H1 (cell line): Measurements from ENCODE around the gene POU6F2. TPM values are rescaled to one million over a fixed set of nuclear protein-coding genes. Genes with fewer than 3 reads are reported as not detected.

Experiments used
- CTCF ChIA-PET: fragments of 300-600 bp; sonication (Branson Sonifier 250); formaldehyde crosslinking; loops from one replicate; lab custom pipeline; 2021; ENCODE audit not compliant: partially characterized antibody; lab: Charles Lee
- POLR2A ChIA-PET: fragments of 300-600 bp; sonication (Branson Sonifier 250); formaldehyde crosslinking; loops from one replicate; lab custom pipeline; 2021; ENCODE audit warnings: inconsistent platforms; ENCODE audit not compliant: partially characterized antibody; lab: Charles Lee
- DNase-seq, 2 experiments: peaks; one replicate each; pipeline versions ENCODE4 v3.0.0 to v3.0.0-alpha.2; 2010 to 2022; ENCODE audit warnings: low spot score in 2 of 2, low read depth in 1 of 2, mixed read lengths in 1 of 2
- FAIRE-seq: peaks from 2 replicates; lab custom pipeline; 2011; peaks lifted over from hg19 to GRCh38; lab: Jason Lieb, UNC
- H2AFZ ChIP-seq: 2 replicates; pipeline ENCODE4 v1.8.1; 2012; ENCODE audit warnings: low read length, inconsistent platforms
- H2AK5ac ChIP-seq: 2 replicates; pipeline ENCODE4 v1.6.1; 2013; ENCODE audit warnings: low read depth, low read length
- H2BK120ac ChIP-seq: replicated peaks from 2 replicates; pipeline ENCODE3; 2013; ENCODE audit warnings: low read depth, low read length, inconsistent platforms
- H2BK12ac ChIP-seq: 2 replicates; pipeline ENCODE4 v1.6.1; 2013; ENCODE audit warnings: low read depth, low read length
- H2BK15ac ChIP-seq: 2 replicates; pipeline ENCODE4 v1.6.1; 2013; ENCODE audit warnings: low read length
- H2BK20ac ChIP-seq: 2 replicates; pipeline ENCODE4 v1.6.1; 2013; ENCODE audit warnings: low read length
- H2BK5ac ChIP-seq: 2 replicates; pipeline ENCODE4 v1.6.1; 2013; ENCODE audit warnings: low read depth, low read length
- H3K14ac ChIP-seq: 2 replicates; pipeline ENCODE4 v1.6.1; 2013; ENCODE audit warnings: inconsistent platforms; ENCODE audit not compliant: insufficient read length
- H3K18ac ChIP-seq: 2 replicates; pipeline ENCODE4 v1.6.1; 2013; ENCODE audit warnings: low read length; ENCODE audit errors: extremely low read depth
- H3K23ac ChIP-seq: 2 replicates; pipeline ENCODE4 v1.6.1; 2013; ENCODE audit warnings: inconsistent platforms; ENCODE audit not compliant: insufficient read length
- H3K23me2 ChIP-seq: 2 replicates; pipeline ENCODE4 v1.6.1; 2013; ENCODE audit warnings: low read depth, low read length
- H3K27ac ChIP-seq: 2 replicates; pipeline ENCODE4 v1.6.1; 2011; ENCODE audit warnings: low read depth, low read length, inconsistent platforms
- H3K27me3 ChIP-seq, 4 experiments: replicated peaks in 1 of 4; 1 replicate in 1 of 4; 2 replicates in 3 of 4; pipeline versions ENCODE4 v1.6.1 to v1.8.1; 2011 to 2013; ENCODE audit warnings: low read length in 3 of 4, mild to moderate bottlenecking in 3 of 4, inconsistent platforms in 2 of 4, mixed read lengths in 2 of 4, moderate library complexity in 1 of 4; ENCODE audit not compliant: control insufficient read depth in 3 of 4, insufficient read depth in 3 of 4; ENCODE audit errors: extremely low read depth in 1 of 4
- H3K36me3 ChIP-seq, 4 experiments: 2 replicates each; pipeline versions ENCODE4 v1.6.1 to v1.8.1; 2011 to 2013; ENCODE audit warnings: mild to moderate bottlenecking in 4 of 4, low read length in 3 of 4, moderate library complexity in 2 of 4, control low read depth in 1 of 4, inconsistent platforms in 1 of 4; ENCODE audit not compliant: insufficient read depth in 4 of 4, control insufficient read depth in 2 of 4
- H3K4ac ChIP-seq: replicated peaks from 2 replicates; pipeline ENCODE3; 2013; ENCODE audit warnings: low read length, low read depth, mixed read lengths, inconsistent platforms; ENCODE audit not compliant: insufficient read length
- H3K4me1 ChIP-seq, 4 experiments: replicated peaks in 1 of 4; 1 replicate in 1 of 4; 2 replicates in 3 of 4; pipeline versions ENCODE4 v1.6.1 to v1.8.1; 2011 to 2013; ENCODE audit warnings: low read length in 3 of 4, inconsistent platforms in 2 of 4, mixed read lengths in 1 of 4; ENCODE audit not compliant: insufficient read depth in 4 of 4, control insufficient read depth in 3 of 4
- H3K4me2 ChIP-seq, 2 experiments: 2 replicates each; pipeline versions ENCODE4 v1.6.1 to v1.8.1; 2011 to 2013; ENCODE audit warnings: low read depth in 2 of 2, low read length in 2 of 2, control low read depth in 1 of 2, inconsistent platforms in 1 of 2, mild to moderate bottlenecking in 1 of 2; ENCODE audit not compliant: insufficient read depth in 1 of 2
- H3K4me3 ChIP-seq, 4 experiments: fragments of 200-600, 300-600 bp in 1 of 4; sonication (generic), shearing (Covaris generic), sonication (Bioruptor Twin) in 1 of 4; 2 replicates each; pipeline versions ENCODE4 v1.5.1 to v1.8.1; 2011 to 2016; ENCODE audit warnings: low read length in 4 of 4, low read depth in 3 of 4, control low read depth in 2 of 4, inconsistent platforms in 2 of 4, mild to moderate bottlenecking in 2 of 4, mixed read lengths in 1 of 4, moderate library complexity in 1 of 4; ENCODE audit not compliant: insufficient read depth in 2 of 4; ENCODE audit errors: extremely low read depth in 1 of 4
- H3K56ac ChIP-seq: replicated peaks from 2 replicates; pipeline ENCODE3; 2013; ENCODE audit warnings: low read depth, mild to moderate bottlenecking, mixed read lengths, low read length, inconsistent platforms; ENCODE audit not compliant: insufficient read length
- H3K79me1 ChIP-seq: 2 replicates; pipeline ENCODE4 v1.6.1; 2013; ENCODE audit warnings: low read depth, low read length, control low read depth
- H3K79me2 ChIP-seq, 2 experiments: 2 replicates each; pipeline versions ENCODE4 v1.6.1 to v1.8.1; 2012 to 2013; ENCODE audit warnings: low read length in 2 of 2, mild to moderate bottlenecking in 2 of 2, inconsistent platforms in 1 of 2; ENCODE audit not compliant: insufficient read depth in 2 of 2, control insufficient read depth in 1 of 2
- H3K9ac ChIP-seq, 4 experiments: replicated peaks in 1 of 4; 1 replicate in 1 of 4; 2 replicates in 3 of 4; pipeline versions ENCODE4 v1.6.1 to v1.8.1; 2011 to 2013; ENCODE audit warnings: low read depth in 3 of 4, low read length in 3 of 4, control low read depth in 2 of 4, mild to moderate bottlenecking in 2 of 4, moderate library complexity in 2 of 4, inconsistent platforms in 1 of 4; ENCODE audit errors: extremely low read depth in 1 of 4
- H3K9me3 ChIP-seq, 2 experiments: 2 replicates each; pipeline versions ENCODE4 v1.6.1 to v1.8.1; 2012 to 2013; ENCODE audit warnings: mild to moderate bottlenecking in 2 of 2, moderate library complexity in 2 of 2, control low read depth in 1 of 2, inconsistent platforms in 1 of 2, low read depth in 1 of 2, low read length in 1 of 2, mixed read lengths in 1 of 2; ENCODE audit not compliant: insufficient read depth in 2 of 2
- H4K20me1 ChIP-seq, 2 experiments: replicated peaks in 1 of 2; 2 replicates each; pipeline versions ENCODE3 to v1.8.1; 2011 to 2013; ENCODE audit warnings: inconsistent platforms in 2 of 2, low read length in 2 of 2, mild to moderate bottlenecking in 1 of 2; ENCODE audit not compliant: insufficient read depth in 2 of 2, control insufficient read depth in 1 of 2
- H4K5ac ChIP-seq: 2 replicates; pipeline ENCODE4 v1.6.1; 2013; ENCODE audit warnings: low read length, low read depth, mixed read lengths, inconsistent platforms; ENCODE audit not compliant: insufficient read length
- H4K8ac ChIP-seq: 2 replicates; pipeline ENCODE4 v1.8.0; 2013; ENCODE audit warnings: mild to moderate bottlenecking, moderate library complexity, low read length, inconsistent platforms; ENCODE audit not compliant: insufficient read depth; ENCODE audit errors: extremely low read depth
- H4K91ac ChIP-seq: replicated peaks from 2 replicates; pipeline ENCODE3; 2013; ENCODE audit warnings: low read length, mixed read lengths, inconsistent platforms; ENCODE audit not compliant: insufficient read length
- CHD2 ChIP-seq: IDR thresholded peaks from 2 replicates; pipeline ENCODE4 v1.6.1; 2012; ENCODE audit warnings: low read length, improper control_type of control experiment
- EP300 ChIP-seq, 2 experiments: IDR thresholded peaks; 1 replicate in 1 of 2; 2 replicates in 1 of 2; pipeline ENCODE4 v1.6.1; 2011 to 2012; ENCODE audit warnings: low read depth in 2 of 2, low read length in 2 of 2, mild to moderate bottlenecking in 2 of 2, borderline replicate concordance in 1 of 2, inconsistent platforms in 1 of 2, moderate library complexity in 1 of 2
- JUND ChIP-seq: IDR thresholded peaks from 2 replicates; pipeline ENCODE4 v1.6.1; 2011; ENCODE audit warnings: mild to moderate bottlenecking, improper control_type of control experiment, low read length
- SAP30 ChIP-seq: fragments of 300-600 bp; sonication (generic); IDR thresholded peaks from 2 replicates; pipeline ENCODE4 v1.7.1; 2012; ENCODE audit warnings: low read length, moderate library complexity, mild to moderate bottlenecking, inconsistent platforms; ENCODE audit not compliant: insufficient read depth, insufficient replicate concordance
- SRF ChIP-seq: IDR thresholded peaks from 2 replicates; pipeline ENCODE4 v1.6.1; 2011; ENCODE audit warnings: mild to moderate bottlenecking, low read depth, low read length, moderate library complexity
- SUZ12 ChIP-seq: fragments of 200-600 bp; sonication (generic); IDR thresholded peaks from 2 replicates; pipeline ENCODE4 v1.6.1; 2012; ENCODE audit warnings: mild to moderate bottlenecking, inconsistent platforms, low read length, moderate library complexity, mixed read lengths
- WGBS, 2 experiments: shearing (Covaris generic) in 1 of 2; methylation state at CpG; one replicate each; pipeline versions ENCODE4 v1.1.6 to v1.1.7; 2013 to 2015; ENCODE audit warnings: low lambda C conversion rate in 2 of 2, mixed read lengths in 2 of 2, inconsistent platforms in 1 of 2, low coverage in 1 of 2, missing lambda C conversion rate in 1 of 2; ENCODE audit not compliant: insufficient replicate concordance in 2 of 2, insufficient coverage in 1 of 2, insufficient read length in 1 of 2; ENCODE audit errors: extremely low coverage in 1 of 2, missing lambda C conversion rate in 1 of 2; 5-methylcytosine and 5-hydroxymethylcytosine counted together
- polyA plus RNA-seq, 7 experiments: library from polyadenylated mRNA; depleted of rRNA in 3 of 7; stranded (reverse) in 5 of 7; unstranded in 2 of 7; fragments of >200 nt in 5 of 7; fragments of 200-250 nt in 2 of 7; gene quantifications; 1 replicate in 5 of 7; 2 replicates in 1 of 7; 4 replicates in 1 of 7; pipeline versions ENCODE4 v1.2.1 to v1.2.3, GENCODE V29; 2011 to 2013; ENCODE audit warnings: missing spikeins in 2 of 7, mixed read lengths in 2 of 7
- total RNA-seq: library from RNA; stranded (reverse); fragmentation: NEBNext Ultra II Directional; extraction: Animal tissue kit (Norgen Biotek cat#: 25700); gene quantifications from 2 replicates; pipeline ENCODE4 v1.2.1, GENCODE V29; 2021
- TF ChIP-seq, protein P1 (sequence below): IDR thresholded peaks from 2 replicates; pipeline ENCODE4 v1.6.1; 2012; ENCODE audit warnings: inconsistent platforms

The POU6F2 gene
- total and polyA plus RNA-seq, 2 of the 8 experiments (the other 6 are each of a cell fraction or from before 2014, with no cell fraction given) = 1.1 to 2.0 TPM

DNA sequence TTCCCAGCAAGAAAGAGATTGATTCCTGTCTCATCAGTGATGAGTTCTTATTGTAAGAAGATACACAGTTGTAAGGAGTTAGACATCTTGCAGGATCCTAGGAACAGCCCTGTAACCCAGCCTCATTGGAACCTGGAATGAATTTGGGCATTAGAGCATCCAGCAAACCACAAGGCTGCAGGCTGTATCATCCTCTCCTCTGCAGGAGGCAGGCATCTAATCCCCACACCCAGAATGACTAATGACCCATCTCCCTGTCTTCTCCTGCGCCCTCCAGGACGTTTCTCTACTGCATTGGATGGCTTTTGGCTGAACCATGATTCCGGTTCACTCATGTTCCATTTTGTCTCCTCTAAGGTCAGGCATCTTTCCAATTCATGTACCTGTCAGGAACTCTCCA, 233.9 kb downstream of the POU6F2 start:
- no peaks in the 10 kb centered on the region for H3K4me1 ChIP-seq
- no peak overlapping the region for H4K5ac ChIP-seq
- H2BK20ac ChIP-seq = no peak overlapping the region
- no peak overlapping the region for H2BK5ac ChIP-seq
- no peaks in the 10 kb centered on the region for H3K9me3 ChIP-seq
- H2AFZ ChIP-seq = no peak overlapping the region
- no peak overlapping the region for H4K91ac ChIP-seq
- H3K4me3 ChIP-seq = no peak overlapping the region
- CTCF ChIA-PET = interaction anchor here (0.9 to 1.6 kb wide), 2 partner anchors 10 to 146 kb away, joined by 3 to 6 read pairs; no protein-coding TSS in a partner anchor
- no peak overlapping the region for H2BK120ac ChIP-seq
- no peak overlapping the region for H2AK5ac ChIP-seq
- no peak overlapping the region for H3K4ac ChIP-seq
- no peak overlapping the region for H3K9ac ChIP-seq
- WGBS, 2 experiments = 86% methylated on average over 3 of the region's 3 CpGs; no CpG with 5 or more reads in 1 of the 2 experiments
- H3K23me2 ChIP-seq = no peaks in the 10 kb centered on the region
- no peak overlapping the region for H4K8ac ChIP-seq
- no peaks in the 10 kb centered on the region for H3K79me2 ChIP-seq
- no peak overlapping the region for H2BK15ac ChIP-seq
- POLR2A ChIA-PET = no interaction called here
- DNase-seq (no peak), FAIRE-seq (no peak)
- H3K23ac ChIP-seq = no peak overlapping the region
- no peak overlapping the region for H3K18ac ChIP-seq
- H2BK12ac ChIP-seq = no peak overlapping the region
- H3K14ac ChIP-seq = no peak overlapping the region
- H3K4me2 ChIP-seq = no peak overlapping the region
- no peaks in the 10 kb centered on the region for H4K20me1 ChIP-seq
- no peak overlapping the region for H3K27ac ChIP-seq
- no peak overlapping the region for H3K56ac ChIP-seq
- H3K79me1 ChIP-seq = no peaks in the 10 kb centered on the region
- no peak for TF ChIP-seq SAP30
- TF ChIP-seq CHD2 = no peak
- TF ChIP-seq, protein P1, sequence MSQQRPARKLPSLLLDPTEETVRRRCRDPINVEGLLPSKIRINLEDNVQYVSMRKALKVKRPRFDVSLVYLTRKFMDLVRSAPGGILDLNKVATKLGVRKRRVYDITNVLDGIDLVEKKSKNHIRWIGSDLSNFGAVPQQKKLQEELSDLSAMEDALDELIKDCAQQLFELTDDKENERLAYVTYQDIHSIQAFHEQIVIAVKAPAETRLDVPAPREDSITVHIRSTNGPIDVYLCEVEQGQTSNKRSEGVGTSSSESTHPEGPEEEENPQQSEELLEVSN = no peak
- no peak for TF ChIP-seq SUZ12
- no peak for TF ChIP-seq EP300 (IDR thresholded peaks at IDR 0.05; ENCODE audit: borderline replicate concordance in 1 of 2, low read depth in 2 of 2, low read length in 2 of 2)
- TF ChIP-seq JUND = no peak
- TF ChIP-seq SRF = no peak
- H3K27me3 ChIP-seq = no peaks in the 10 kb centered on the region
- no peaks in the 10 kb centered on the region for H3K36me3 ChIP-seq
